ENCODE data around the gene MYH1. TPM values are rescaled to one million over a fixed set of nuclear protein-coding genes. Genes with fewer than 3 reads are reported as not detected.

MYH1 gene
- total and polyA plus RNA-seq, 2 of the 13 experiments (the other 11 are each of a cell fraction or from before 2014, with no cell fraction given), result 0.01 TPM; not detected in 1

DNA sequence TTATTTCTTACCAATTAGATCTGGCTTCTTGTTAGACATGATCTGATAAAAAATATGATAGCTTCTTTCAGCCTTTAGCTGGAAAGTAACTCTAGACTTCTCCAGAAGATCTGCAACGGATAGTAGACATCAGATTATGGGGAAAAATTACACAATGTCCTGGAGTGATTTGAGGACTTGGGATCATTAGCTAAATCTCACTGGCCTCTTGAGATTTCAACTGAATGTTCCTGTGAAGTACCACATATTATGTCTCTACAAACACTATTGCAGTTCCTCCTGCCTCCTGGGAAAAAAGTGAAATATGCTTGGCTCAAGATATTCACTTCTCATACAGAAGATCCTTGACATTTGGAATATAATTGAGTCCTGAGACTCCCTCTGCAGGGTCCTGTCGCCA is 5.5 kb downstream of the MYH1 start:
- intact Hi-C loops (cut with micrococcal nuclease; ENCODE audit: unreplicated experiment), result no loop called here
- no peaks in the 10 kb centered on the region for H3K79me2 ChIP-seq (ENCODE audit: insufficient read depth, low read length)
- WGBS (ENCODE audit: low lambda C conversion rate), result 4% methylated on average over 2 of the region's 2 CpGs
- H3K4me2 ChIP-seq (ENCODE audit: low read depth, low read length), result no peak overlapping the region
- peaks cover 0 to 15% of the 10 kb centered on the region in 2 experiments; a peak in 1 of 5 replicates for H3K27me3 ChIP-seq (ENCODE audit: control insufficient read depth in 1 of 2, insufficient read depth in 2 of 2, low read length in 2 of 2)
- POLR2A ChIA-PET, result no interaction called here
- H3K27ac ChIP-seq (ENCODE audit: extremely low read length, insufficient read depth, low read length), result no peak overlapping the region
- peaks cover 10% of the 10 kb centered on the region for H3K4me1 ChIP-seq (ENCODE audit: insufficient read depth, low read length)
- no peak overlapping the region for H3K4me3 ChIP-seq (replicated peaks in 1 of 3; ENCODE audit: insufficient read depth in 1 of 3, low read depth in 2 of 3, low read length in 3 of 3)
- DNase-seq (ENCODE audit: low spot score) (no peak), FAIRE-seq (no peak), ATAC-seq (no peak)
- CTCF ChIA-PET (ENCODE audit: low intra/inter-chr PET ratio, low total read pairs), result no interaction called here
- no peaks in the 10 kb centered on the region for H3K36me3 ChIP-seq (replicated peaks in 1 of 2; ENCODE audit: control insufficient read depth in 1 of 2, insufficient read depth in 2 of 2, low read length in 2 of 2)
- in situ Hi-C loops (cut with HindIII; ENCODE audit: extremely low pct_ligation_motif_present, low pct_unique_long_range_greater_than_20kb), result no loop called here
- no peak overlapping the region for H2AFZ ChIP-seq (ENCODE audit: low read length)
- H4K20me1 ChIP-seq (ENCODE audit: insufficient read depth, low read length), result no peaks in the 10 kb centered on the region
- BruUV-seq (replicated peaks), result no TSS peak
- no peak overlapping the region for H3K9ac ChIP-seq (ENCODE audit: insufficient read depth, low read depth, low read length)
- H3K9me3 ChIP-seq (ENCODE audit: low read length), result no peaks in the 10 kb centered on the region
- TF ChIP-seq TAF15 (IDR thresholded peaks at IDR 0.05; ENCODE audit: low read depth, low read length, poor library complexity, severe bottlenecking) (no peak), BORCS8-MEF2B (CRISPR knock-in tag; IDR thresholded peaks at IDR 0.05) (no peak), ZFP36L1 (CRISPR knock-in tag; IDR thresholded peaks at IDR 0.05) (no peak), POLR2AphosphoS5 (IDR thresholded peaks at IDR 0.05; ENCODE audit: low read depth, low read length) (no peak), ADNP (CRISPR knock-in tag; IDR thresholded peaks at IDR 0.05) (no peak), REST (IDR thresholded peaks at IDR 0.05; ENCODE audit: borderline replicate concordance in 1 of 2, low read depth in 1 of 2, low read length in 2 of 2) (no peak), GZF1 (CRISPR knock-in tag; IDR thresholded peaks at IDR 0.05) (no peak), ZFP41 (CRISPR knock-in tag; IDR thresholded peaks at IDR 0.05; ENCODE audit: borderline replicate concordance) (no peak), ISL2 (CRISPR knock-in tag; IDR thresholded peaks at IDR 0.05) (no peak), HOXA7 (CRISPR knock-in tag; IDR thresholded peaks at IDR 0.05) (no peak), CCAR2 (optimal IDR thresholded peaks at IDR 0.05; ENCODE audit: low read depth, low read length) (no peak), RXRA (CRISPR knock-in tag; IDR thresholded peaks at IDR 0.05) (no peak), SOX6 (IDR thresholded peaks at IDR 0.05) (no peak), SOX6 (CRISPR knock-in tag; IDR thresholded peaks at IDR 0.05) (no peak), ZUFSP (CRISPR knock-in tag; IDR thresholded peaks at IDR 0.05; ENCODE audit: borderline replicate concordance) (no peak)
- TF ChIP-seq, protein P1, sequence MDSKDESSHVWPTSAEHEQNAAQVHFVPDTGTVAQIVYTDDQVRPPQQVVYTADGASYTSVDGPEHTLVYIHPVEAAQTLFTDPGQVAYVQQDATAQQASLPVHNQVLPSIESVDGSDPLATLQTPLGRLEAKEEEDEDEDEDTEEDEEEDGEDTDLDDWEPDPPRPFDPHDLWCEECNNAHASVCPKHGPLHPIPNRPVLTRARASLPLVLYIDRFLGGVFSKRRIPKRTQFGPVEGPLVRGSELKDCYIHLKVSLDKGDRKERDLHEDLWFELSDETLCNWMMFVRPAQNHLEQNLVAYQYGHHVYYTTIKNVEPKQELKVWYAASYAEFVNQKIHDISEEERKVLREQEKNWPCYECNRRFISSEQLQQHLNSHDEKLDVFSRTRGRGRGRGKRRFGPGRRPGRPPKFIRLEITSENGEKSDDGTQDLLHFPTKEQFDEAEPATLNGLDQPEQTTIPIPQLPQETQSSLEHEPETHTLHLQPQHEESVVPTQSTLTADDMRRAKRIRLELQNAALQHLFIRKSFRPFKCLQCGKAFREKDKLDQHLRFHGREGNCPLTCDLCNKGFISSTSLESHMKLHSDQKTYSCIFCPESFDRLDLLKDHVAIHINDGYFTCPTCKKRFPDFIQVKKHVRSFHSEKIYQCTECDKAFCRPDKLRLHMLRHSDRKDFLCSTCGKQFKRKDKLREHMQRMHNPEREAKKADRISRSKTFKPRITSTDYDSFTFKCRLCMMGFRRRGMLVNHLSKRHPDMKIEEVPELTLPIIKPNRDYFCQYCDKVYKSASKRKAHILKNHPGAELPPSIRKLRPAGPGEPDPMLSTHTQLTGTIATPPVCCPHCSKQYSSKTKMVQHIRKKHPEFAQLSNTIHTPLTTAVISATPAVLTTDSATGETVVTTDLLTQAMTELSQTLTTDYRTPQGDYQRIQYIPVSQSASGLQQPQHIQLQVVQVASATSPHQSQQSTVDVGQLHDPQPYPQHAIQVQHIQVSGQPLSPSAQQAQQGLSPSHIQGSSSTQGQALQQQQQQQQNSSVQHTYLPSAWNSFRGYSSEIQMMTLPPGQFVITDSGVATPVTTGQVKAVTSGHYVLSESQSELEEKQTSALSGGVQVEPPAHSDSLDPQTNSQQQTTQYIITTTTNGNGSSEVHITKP (CRISPR knock-in tag; IDR thresholded peaks at IDR 0.05; ENCODE audit: low read depth), result no peak
